ENCODE data around the gene ATP9A.
"Not testable (repeated sequence)": the region's sequence is repeated elsewhere in the genome, so short reads cannot be mapped to it uniquely, and the experiment has no call there.

Gene ATP9A

GRCh38 chr20:51725584-51726176, 42.5 kb downstream of the ATP9A start:
- DNase-seq: no peak

GRCh38 chr20:51723026-51723425, 45.2 kb downstream of the ATP9A start:
- DNase-seq: not testable (repeated sequence)

DNA sequence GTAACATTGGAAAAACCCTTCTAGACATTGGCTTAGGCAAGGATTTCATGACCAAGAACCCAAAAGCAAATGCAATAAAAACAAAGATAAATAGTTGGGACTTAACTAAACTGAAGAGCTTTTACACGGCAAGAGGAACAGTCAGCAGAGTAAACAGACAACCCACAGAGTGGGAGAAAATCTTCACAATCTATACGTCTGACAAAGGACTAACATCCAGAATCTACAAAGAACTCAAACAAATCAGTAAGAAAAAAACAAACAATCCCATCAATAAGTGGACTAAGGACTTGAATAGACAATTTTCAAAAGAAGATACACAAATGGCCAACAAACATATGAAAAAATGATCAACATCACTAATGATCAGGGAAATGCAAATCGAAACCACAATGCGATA, 45.9 kb downstream of the ATP9A start:
- DNase-seq: not testable (repeated sequence)

DNA sequence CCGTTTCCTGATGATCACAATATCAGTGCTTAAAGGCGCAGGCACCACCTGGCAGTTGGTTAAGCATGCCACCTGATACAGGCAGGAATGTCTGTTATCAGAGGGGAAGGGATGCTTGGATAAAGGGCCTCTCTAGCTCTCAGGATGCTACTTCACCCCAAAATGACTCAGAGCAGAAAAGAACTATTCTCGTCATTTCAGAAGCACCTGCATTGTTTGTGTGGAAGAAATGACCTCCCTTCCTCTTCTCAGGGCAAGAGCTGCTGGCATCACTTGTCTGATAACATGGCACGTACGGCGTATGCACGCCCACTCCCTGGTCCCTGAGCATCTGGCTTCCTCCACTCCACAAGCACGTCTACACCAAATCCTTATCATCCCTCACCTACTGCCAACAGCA, 47.3 kb downstream of the ATP9A start:
- no peak for DNase-seq

GRCh38 chr20:51720384-51720783, 47.8 kb downstream of the ATP9A start:
- DNase-seq: no peak

- DNase-seq: no peak
These were observed 52.4 kb downstream of the ATP9A start for GRCh38 chr20:51715856-51716185.

DNA sequence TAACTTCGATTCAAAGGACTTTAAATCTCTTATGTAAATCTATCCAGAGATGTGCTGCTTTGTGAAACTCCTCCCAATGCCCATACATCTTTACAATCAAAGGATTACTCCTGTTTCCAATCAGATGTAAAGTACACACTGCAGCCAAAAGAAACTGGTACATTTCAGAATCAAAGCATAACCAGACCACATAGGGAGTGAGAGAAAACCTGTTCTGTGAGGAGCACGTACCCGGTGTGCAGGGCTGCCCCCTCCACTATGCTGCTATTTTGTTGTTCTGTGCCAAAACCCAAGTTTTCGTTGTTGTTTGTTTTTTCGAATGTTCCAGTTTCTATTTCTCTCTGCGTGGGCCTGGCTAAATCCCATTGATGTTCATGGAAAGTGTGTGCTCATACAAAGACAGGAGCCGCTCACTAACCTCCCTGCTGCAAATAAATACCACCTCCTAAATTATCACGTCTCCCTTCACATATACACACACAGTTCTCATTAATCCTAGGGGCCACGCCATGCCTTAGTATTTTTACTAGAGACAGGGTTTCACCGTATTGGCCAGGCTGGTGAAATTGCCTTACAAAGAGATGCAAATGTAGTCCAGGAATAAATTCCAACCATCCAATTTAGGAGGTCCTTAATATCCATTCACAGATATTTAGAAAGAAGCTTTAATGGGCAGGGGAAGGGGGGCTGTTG, 52.9 kb downstream of the ATP9A start:
- DNase-seq: no peak

DNA sequence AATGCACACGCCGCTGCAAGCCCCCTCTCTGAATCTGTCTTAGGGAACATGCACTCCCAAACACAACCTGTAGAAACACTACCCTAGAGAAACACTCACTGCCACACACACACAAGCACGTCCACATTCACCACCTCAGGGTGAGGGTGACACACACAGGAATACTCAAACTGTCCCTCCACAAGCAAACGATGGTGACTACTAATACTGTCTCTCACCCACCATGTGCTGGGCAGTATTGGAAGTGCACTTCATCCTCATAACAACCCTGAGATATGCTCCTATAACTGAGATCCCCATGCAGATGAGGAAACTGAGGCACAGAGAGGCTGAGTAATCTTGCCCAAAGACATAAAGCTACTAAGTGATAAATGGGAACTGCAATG, 55.0 kb downstream of the ATP9A start:
- DNase-seq: no peak

- DNase-seq: no peak
These were observed 55.5 kb downstream of the ATP9A start for GRCh38 chr20:51712501-51713212.

GRCh38 chr20:51711426-51711825, 56.8 kb downstream of the ATP9A start:
- no peak for DNase-seq

GRCh38 chr20:51710361-51710894, 57.8 kb downstream of the ATP9A start:
- no peak for DNase-seq

- DNase-seq: no peak
These were observed 62.8 kb downstream of the ATP9A start for GRCh38 chr20:51705400-51705799.

DNA sequence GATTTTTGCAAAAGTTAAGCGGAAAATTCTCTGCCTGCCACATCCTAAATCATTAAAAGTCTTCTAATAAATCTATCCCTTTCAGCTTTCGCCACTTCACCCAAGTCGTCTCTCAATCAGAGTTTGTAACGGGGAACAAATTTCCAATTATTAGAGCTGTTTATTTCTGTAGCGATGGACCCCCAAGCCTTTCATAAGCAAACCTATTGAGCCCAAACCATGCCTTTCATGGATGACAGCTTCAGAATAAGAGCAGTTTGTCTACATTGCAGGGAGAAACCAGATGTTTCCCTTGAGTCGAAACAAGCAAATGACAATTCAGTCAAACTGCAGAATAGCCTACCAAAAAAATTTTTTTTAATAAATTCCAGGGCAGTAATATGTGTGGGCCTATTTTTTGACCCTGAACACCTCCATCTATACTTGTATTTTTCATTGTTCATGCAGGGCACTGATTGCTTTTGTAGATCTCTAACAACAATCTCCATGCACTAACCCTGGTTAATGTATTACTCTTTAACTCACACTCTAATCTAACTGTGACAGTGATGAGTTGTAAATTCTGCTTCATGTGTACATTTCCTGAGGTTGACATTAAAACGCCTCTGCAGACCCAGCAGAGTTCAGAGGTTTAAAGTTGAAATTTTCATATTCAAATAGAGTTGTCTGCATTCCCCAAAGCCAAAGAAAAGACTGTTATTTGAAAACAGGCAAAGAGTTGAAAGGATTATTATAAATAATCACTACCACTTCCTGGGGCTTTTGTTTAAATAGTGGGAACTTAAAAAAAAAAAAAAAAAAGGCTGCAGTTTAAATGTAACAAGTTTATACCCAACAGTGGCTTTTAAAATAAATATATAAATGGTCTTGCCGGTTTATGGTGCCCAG, 64.5 kb downstream of the ATP9A start:
- DNase-seq: no peak

DNA sequence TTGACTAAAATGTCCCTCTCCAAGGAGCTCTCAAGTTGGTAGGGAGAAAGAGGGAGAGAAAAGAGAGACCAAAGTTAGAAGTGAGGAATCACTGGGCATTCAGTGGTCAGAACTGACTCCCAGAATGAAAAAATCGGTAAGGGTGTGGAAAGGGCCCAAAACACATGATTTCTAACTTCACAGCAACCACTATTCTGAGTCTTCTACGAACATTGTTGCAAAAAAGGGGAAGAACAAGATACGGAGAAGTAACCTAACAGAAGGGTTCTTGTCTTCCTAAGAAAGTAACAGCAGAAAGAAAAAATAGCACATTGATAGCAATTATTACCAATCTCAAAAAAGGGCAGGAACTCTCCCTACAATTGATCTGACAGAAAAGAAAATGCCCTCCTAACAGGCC, 65.6 kb downstream of the ATP9A start:
- DNase-seq: peak; percentile 55

DNA sequence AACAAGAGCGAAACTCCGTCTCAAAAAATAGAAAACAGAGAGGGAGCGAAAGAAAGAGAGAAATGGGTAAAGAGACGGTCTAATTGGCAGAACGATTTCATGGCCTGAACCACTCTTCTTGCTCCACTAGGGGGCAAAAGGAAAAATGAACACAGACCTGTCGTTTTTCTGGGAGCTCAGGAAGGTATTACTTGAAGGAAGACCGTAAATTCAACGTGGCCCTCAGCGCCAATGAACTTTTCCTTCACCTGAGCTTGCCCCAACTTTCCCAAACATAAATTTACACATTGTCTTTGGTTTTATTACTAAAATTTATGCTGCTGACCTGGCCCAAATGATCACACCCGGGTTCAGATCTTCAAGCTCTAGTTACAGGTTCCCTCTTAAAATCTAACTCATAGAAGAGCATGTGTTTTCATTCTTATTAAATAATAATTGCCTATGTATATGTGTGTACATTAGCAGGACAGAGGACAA, 67.3 kb downstream of the ATP9A start:
- DNase-seq: peak; percentile 15

GRCh38 chr20:51698252-51698651, 69.9 kb downstream of the ATP9A start:
- no peak for DNase-seq

DNA sequence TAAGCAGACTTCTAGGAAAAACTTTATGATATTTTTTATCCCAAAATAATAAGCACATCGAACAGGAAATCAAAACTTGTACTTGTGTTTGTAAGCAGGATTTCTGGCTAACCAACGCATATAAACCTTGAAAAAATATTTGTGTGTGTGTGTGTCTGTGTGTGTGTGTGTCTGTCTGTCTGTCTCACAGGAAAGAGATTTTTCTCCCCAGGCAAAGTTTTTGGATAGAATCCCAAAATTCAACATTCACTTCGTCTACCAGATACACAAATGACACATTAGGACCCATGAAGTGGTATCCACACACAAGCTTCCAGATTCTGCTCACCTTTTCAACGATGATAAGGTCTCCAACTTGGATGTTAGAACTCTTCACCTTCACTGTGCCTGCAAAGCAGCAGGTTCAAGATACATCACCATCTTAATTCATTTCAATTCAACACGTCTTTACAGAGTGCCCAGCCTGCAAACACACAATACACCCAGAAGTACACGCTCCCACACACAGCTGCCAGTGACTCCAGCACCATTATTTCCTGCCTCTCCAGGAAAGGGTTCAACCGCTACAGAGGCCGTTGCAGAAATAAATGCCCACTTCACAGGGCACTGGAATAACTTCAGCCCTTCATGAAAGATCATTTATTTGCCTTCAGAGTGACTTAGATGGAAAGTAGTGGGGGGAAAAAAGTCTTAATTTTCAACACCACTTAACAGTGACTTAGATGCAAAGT, 70.9 kb downstream of the ATP9A start:
- DNase-seq: no peak

DNA sequence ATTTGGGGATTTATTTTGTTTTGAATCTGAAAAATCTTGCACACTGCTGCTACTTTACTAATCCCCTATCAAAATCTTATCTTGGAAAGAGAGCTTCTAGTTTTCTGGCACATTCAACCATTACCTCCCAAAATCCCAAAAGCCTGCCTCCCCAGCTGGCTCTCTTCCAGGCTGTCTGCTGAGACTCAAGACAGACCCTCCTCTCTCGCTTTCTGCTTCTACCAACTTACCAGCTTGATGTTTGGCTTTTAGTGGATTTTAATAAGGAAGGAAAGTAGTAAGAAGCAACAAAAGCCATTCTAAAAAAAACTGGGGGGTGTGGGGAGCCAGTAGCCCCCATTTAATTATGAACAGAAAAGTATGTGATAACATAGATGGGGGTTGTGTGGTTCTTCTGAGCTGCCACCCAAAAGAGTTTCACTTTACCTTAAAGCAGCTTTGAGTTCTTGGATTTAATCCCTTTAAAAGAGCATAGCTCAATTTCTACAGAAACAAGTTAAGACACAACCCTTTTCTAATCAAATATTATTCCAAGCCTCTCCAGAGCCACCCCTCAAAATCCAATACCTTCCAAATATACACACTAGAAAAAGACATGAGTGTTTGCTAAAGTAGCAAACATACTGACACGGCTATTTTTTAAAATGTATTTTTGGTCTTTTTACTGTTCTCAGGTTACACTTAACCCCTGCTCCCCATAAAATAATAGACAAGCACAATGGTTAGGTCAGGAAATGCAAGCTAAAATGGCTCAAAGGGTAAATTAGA, 71.7 kb downstream of the ATP9A start:
- no peak for DNase-seq

GRCh38 chr20:51695574-51696303, 72.5 kb downstream of the ATP9A start:
- DNase-seq: peak; percentile 66

GRCh38 chr20:51692806-51693400, 75.3 kb downstream of the ATP9A start:
- DNase-seq: no peak

Data from MV-4-11 (cell line).